Stimulated activated CD4-positive, alpha-beta T cell treated with anti-CD3 and anti-CD28 coated beads, Interleukin-4, amount 100 ng/mL, for 1 hour (primary cell): ENCODE results near the gene LRRFIP1.
"Not testable (repeated sequence)": the region's sequence is repeated elsewhere in the genome, so short reads cannot be mapped to it uniquely, and the experiment has no call there.

Experiments
- DNase-seq: peaks from one replicate; pipeline ENCODE4 v3.0.0-alpha.2; 2020

LRRFIP1 gene

GRCh38 chr2:237666606-237667005 lies 39.2 kb downstream of the LRRFIP1 start:
- no peak for DNase-seq

- not testable (repeated sequence) for DNase-seq
Measured at GRCh38 chr2:237667050-237667576, 39.7 kb downstream of the LRRFIP1 start.

DNA sequence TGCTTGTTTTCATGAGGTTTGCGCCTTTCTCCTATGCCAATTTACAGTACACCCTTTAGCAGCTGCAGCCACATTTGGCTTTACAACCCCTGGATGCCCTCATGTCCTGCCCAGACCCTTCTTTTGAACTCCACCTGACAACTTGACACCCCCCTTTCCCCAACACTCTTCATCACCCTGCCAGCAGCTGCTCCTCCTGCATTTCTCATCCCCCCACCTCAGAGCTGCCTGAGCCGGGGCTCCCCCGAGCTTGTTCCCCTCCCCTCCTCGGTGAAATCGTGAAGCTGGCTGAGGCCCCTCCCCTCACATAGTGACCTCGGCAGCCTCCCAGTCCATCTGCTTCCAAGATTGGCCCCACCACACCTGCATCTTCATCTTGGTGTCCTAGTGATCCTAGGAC lies 40.5 kb downstream of the LRRFIP1 start:
- DNase-seq: no peak

- no peak for DNase-seq
Measured at GRCh38 chr2:237668440-237668839, 41.1 kb downstream of the LRRFIP1 start.

- no peak for DNase-seq
Measured at GRCh38 chr2:237669283-237669627, 41.9 kb downstream of the LRRFIP1 start.

GRCh38 chr2:237669628-237670392 lies 42.4 kb downstream of the LRRFIP1 start:
- DNase-seq: no peak

DNA sequence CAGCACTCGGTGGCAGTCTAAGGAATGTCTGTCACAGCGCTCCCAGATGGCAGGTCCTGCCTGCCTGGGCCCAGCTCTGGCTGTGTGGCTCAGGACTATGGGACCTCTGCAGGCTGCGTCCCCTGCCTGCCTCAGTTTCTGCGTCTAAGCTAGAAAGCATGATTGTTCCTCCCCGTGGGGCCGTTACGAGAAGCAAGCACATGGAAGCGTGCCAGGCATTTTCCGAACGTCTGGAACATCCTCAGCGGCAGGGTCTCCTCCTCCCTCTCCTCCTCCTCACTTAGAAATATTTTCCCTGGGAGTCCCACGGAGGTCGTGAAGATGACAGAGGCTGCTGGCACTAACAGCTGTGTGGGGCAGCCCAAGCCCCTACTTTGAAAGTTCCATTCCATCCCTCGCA lies 43.3 kb downstream of the LRRFIP1 start:
- no peak for DNase-seq

- DNase-seq: no peak
Measured at GRCh38 chr2:237671466-237672138, 44.2 kb downstream of the LRRFIP1 start.

- no peak for DNase-seq
Measured at GRCh38 chr2:237672731-237673129, 45.3 kb downstream of the LRRFIP1 start.

GRCh38 chr2:237673130-237674001 lies 46.0 kb downstream of the LRRFIP1 start:
- peak; percentile 92 for DNase-seq

DNA sequence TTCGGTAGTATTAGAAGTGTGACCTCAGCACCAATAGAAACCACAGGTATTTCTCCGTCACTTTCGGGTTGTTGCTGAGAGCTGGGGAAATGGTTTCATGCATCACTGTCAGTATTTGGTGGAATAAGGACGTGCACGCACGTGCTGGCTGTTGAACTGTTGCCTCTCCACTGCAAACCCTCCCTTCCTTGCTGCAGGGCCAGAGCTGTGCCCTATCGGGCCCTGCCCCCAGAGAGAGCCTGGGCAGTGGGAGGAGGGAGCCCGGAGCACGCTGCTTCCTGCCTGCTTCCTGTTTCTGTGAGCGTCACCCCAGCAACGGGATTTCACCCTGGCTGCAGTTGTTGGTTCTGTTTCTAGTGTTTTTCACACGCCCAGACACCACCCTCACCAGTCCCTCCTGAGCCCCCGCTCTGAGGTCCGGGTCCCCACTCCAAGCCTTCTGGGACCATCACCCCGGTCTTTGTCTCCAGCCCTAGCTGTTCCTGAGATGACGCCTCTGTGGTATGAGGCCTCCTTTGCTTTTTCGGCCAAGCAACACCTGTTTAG lies 47.4 kb downstream of the LRRFIP1 start:
- peak; percentile 66 for DNase-seq

DNA sequence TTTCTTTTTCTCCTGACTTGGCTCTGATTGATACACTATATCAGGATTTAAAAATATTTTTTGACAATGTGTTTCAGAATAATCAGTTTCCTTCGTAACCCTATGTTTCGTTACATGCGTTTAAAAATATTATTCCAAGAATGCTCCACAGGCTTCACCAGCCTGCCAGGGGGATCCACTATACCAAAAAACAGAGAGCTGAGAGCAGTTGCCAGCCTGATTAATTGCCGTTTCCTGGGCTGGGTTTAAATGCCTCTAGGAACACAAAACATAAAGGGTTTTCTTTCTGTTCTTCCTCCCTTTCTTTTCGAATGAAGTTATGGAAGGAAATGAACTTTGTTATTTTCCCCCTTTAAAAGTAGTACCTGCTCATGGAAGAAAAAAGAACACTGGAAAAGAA lies 47.9 kb downstream of the LRRFIP1 start:
- DNase-seq: no peak

DNA sequence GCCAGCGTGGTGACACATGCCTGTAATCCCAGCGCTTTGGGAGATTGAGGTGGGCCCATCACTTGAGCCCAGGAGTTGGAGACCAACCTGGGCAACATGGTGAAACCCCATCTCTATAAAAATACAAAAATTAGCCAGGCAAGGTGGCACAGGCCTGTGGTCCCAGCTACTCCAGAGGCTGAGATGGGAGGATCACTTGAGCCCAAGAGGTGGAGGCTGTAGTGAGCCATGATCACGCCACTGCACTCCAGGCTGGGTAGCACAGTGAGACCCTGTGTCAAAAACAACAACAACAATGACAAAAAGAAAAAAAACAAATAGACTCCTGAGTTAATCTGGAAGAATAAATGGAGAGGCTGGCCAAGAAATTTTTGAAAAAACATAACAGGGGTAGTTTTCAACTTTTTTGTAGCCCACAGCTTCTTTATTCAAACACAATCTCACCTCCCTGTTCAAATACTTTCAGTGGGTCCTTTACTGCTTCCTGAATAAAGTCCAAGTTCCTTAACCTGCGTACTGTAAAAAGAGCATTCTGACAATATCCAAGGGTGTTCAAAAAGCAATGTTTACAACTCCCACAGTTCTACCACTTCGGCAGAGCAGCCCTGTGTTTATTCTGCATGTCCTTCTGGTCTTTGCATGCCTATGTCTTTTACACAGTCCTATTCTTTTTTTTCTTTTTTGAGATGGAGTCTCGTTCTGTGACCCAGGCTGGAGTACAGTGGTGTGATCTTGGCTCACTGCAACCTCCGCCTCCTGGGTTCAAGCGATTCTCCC lies 53.5 kb downstream of the LRRFIP1 start:
- no peak for DNase-seq

- DNase-seq: no peak
Measured at GRCh38 chr2:237682151-237682550, 54.8 kb downstream of the LRRFIP1 start.

GRCh38 chr2:237682856-237683670 lies 55.7 kb downstream of the LRRFIP1 start:
- no peak for DNase-seq

- no peak for DNase-seq
Measured at GRCh38 chr2:237685408-237685807, 58.0 kb downstream of the LRRFIP1 start.

DNA sequence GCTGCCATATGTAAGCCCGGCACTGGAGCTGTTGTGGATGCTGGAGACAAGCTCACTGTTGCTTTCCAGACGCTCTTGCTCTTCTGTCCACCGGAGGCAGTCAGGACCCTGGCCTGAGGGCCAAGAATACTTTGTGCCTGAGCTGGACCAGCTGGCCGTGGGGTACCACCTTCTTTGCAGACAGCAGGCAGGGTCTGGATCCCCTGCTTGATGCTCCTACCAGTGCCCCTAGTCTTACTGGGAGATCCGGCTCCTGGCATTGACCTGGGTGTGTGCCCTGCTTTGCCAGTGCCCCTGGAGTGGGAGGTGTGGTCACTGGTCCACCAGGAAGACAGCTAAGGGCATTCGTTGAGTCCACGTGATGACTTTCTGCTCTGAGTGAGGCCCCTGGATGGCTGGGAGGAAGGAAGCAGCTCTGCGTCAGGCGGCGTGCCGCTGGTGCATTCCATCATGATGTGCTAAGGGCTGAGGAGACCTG lies 59.3 kb downstream of the LRRFIP1 start:
- DNase-seq: no peak

DNA sequence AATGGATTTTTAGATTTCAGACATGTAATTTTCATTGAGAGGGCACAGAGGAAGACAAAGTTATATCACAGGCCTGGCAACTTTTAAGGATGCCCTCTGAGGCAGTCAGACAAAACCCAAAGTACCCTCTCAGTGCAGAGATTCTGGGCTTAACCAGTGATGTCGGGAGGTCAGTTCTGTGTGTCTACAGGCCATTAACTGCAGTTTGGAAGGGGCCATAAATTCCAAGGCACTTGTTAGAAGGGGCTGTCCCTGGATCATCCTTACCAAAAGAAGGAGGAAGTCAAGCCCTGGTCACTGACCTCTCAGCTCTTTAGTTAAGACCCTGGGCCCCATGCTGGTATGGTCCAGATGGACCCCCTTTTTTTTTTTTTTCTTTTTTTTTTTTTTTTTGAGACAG lies 60.7 kb downstream of the LRRFIP1 start:
- DNase-seq: no peak

GRCh38 chr2:237688541-237688940 lies 61.2 kb downstream of the LRRFIP1 start:
- not testable (repeated sequence) for DNase-seq

DNA sequence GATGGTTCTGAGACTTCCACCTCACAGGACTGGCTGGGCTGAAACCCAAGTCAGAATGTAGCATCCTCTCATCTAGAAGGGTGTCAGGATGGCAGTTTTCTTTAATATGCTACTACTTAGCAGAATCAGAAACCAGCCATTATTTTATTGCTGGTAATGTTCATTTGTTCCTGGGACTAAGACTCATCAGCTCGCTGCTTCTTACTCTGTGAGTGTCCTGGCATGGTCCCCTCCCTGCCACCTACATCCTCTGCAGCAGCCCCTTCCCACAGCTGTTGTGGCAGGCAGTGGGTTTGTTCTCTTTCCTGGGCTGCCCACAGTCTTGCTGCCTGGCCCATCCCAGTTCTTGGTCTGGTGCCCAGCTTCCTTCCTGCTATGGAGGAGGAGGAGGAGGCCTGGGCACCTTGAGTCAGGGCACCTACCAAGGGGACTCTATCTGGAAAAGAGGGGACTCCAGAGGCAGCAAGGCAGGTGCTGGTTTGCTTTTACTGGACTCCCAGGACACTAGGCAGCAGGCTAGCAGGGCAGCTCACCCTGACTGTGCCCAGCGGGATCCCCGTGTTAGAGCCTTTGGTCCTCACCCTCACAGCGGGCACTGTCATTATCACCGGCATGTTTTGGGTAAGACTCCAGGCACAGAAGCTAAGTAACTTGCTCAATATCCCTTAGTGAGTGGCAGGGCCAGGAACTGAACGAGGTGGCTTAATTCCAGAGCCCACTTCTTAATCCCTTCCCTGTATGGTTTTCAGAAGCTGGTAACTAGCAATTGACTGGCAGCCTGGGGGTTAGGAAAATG lies 62.1 kb downstream of the LRRFIP1 start:
- DNase-seq: no peak
